Pons (tissue), 1 donor: ENCODE data around the gene ARHGAP11A.

ENCODE experiments used
- DNase-seq: peaks from one replicate; pipeline ENCODE4 v3.0.0-alpha.2; 2016; ENCODE audit warnings: low spot score

ARHGAP11A gene

DNA sequence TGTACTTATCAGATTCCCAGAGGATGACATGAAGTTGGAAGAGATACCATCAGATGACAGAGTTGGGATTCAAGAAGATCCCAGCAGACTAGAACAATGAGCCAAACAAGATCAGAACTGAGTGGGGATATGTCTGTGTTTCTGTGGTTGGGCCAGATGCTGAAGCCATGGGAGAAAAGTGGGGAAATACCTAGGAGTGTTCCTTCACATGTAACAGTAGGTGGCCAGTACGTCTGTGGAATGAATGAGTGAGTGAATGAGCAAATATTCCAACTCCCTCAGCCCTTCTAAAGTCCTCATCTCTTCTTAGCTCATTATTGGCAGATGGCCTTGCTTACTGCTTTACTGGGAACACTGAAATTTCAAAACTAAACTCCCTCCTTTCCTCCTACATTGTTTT is 70.3 kb downstream of the ARHGAP11A start:
- DNase-seq = no peak

DNA sequence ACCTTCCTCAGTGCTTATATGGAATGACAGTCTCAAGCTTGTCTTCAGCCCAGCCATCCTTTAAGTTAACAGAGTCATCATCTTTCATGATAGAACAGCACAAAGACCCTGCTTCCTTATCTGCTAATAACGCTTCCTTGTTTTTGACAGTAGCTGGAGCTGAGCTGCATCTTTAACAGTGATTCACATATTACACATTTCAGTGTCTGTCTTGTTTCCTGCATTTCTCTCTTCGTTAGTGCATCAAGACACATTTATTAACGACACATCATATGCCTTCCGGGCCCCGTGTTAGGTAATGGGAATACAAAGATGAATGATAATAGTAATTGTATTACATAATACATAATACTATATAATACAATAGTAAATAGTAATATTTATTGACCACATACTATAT is 72.3 kb downstream of the ARHGAP11A start:
- no peak for DNase-seq

DNA sequence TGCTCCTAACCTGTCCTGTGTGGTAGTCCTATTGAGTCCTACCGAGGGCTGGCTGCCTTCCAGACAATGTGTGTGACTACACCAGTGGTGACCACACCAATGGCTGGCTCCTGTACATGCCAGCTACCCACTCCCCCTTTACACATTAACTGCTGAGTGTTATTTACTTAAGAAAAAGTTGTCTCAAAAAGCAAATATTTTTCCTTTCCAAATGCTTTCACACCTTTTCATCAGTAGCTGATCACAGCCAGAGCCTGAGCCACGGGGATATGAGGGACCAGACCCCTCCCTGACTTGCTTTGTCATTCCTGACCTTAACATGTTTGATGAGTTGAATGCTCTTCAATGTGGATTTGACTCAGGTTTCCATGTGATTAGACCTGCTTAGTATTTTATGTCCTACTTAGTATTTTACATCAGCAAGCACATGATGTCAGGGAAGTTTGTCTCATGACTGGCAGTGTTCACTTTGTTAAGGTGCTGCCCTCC is 72.9 kb downstream of the ARHGAP11A start:
- DNase-seq = no peak
